ENCODE measurements around the gene TREX2.

The TREX2 gene

GRCh38 chrX:153477364-153477857 is 31.6 kb upstream of the TREX2 start:
- in situ Hi-C loops (cut with HindIII; ENCODE audit: low pct_ligation_motif_present, low pct_unique_long_range_greater_than_20kb, low sequenced_read_pairs), result no loop called here
- no peak for DNase-seq

- in situ Hi-C loops (cut with HindIII; ENCODE audit: low pct_ligation_motif_present, low pct_unique_long_range_greater_than_20kb, low sequenced_read_pairs), result no loop called here
- DNase-seq, result no peak
Observed at GRCh38 chrX:153476666-153477363, 31.0 kb upstream of the TREX2 start.

- no peak for DNase-seq
- in situ Hi-C loops (cut with HindIII; ENCODE audit: low pct_ligation_motif_present, low pct_unique_long_range_greater_than_20kb, low sequenced_read_pairs), result no loop called here
Observed at GRCh38 chrX:153475751-153476281, 30.0 kb upstream of the TREX2 start.

GRCh38 chrX:153475271-153475670 is 29.4 kb upstream of the TREX2 start:
- in situ Hi-C loops (cut with HindIII; ENCODE audit: low pct_ligation_motif_present, low pct_unique_long_range_greater_than_20kb, low sequenced_read_pairs), result no loop called here

GRCh38 chrX:153474718-153475117 is 28.9 kb upstream of the TREX2 start:
- in situ Hi-C loops (cut with HindIII; ENCODE audit: low pct_ligation_motif_present, low pct_unique_long_range_greater_than_20kb, low sequenced_read_pairs), result no loop called here
- peak; percentile 12 for DNase-seq

More at GRCh38 chrX:153475271-153475670, 29.4 kb upstream of the TREX2 start:
- no peak for DNase-seq

GRCh38 chrX:153474266-153474665 is 28.4 kb upstream of the TREX2 start:
- in situ Hi-C loops (cut with HindIII; ENCODE audit: low pct_ligation_motif_present, low pct_unique_long_range_greater_than_20kb, low sequenced_read_pairs), result no loop called here
- DNase-seq, result no peak

- in situ Hi-C loops (cut with HindIII; ENCODE audit: low pct_ligation_motif_present, low pct_unique_long_range_greater_than_20kb, low sequenced_read_pairs), result no loop called here
Observed at GRCh38 chrX:153473126-153473525, 27.3 kb upstream of the TREX2 start.

GRCh38 chrX:153471663-153472280 is 25.9 kb upstream of the TREX2 start:
- DNase-seq, result no peak
- in situ Hi-C loops (cut with HindIII; ENCODE audit: low pct_ligation_motif_present, low pct_unique_long_range_greater_than_20kb, low sequenced_read_pairs), result no loop called here

More at GRCh38 chrX:153473126-153473525, 27.3 kb upstream of the TREX2 start:
- no peak for DNase-seq

- in situ Hi-C loops (cut with HindIII; ENCODE audit: low pct_ligation_motif_present, low pct_unique_long_range_greater_than_20kb, low sequenced_read_pairs), result no loop called here
- DNase-seq, result peak; percentile 71
Observed at GRCh38 chrX:153470411-153471363, 24.8 kb upstream of the TREX2 start, which contains the start of gene HAUS7. TSS of gene HAUS7 (minus strand) at chrX:153470576. CDS start at chrX:153470557, 19 bp downstream.

- in situ Hi-C loops (cut with HindIII; ENCODE audit: low pct_ligation_motif_present, low pct_unique_long_range_greater_than_20kb, low sequenced_read_pairs), result no loop called here
- DNase-seq, result peak; percentile 24
Observed at GRCh38 chrX:153469811-153470410, 24.1 kb upstream of the TREX2 start.

- in situ Hi-C loops (cut with HindIII; ENCODE audit: low pct_ligation_motif_present, low pct_unique_long_range_greater_than_20kb, low sequenced_read_pairs), result no loop called here
- no peak for DNase-seq
Observed at GRCh38 chrX:153468008-153468580, 22.2 kb upstream of the TREX2 start.

- no peak for DNase-seq
Observed at GRCh38 chrX:153465691-153466380, 20.0 kb upstream of the TREX2 start.

GRCh38 chrX:153464116-153464515 is 18.3 kb upstream of the TREX2 start:
- DNase-seq, result no peak
- in situ Hi-C loops (cut with HindIII; ENCODE audit: low pct_ligation_motif_present, low pct_unique_long_range_greater_than_20kb, low sequenced_read_pairs), result no loop called here

More at GRCh38 chrX:153465691-153466380, 20.0 kb upstream of the TREX2 start:
- in situ Hi-C loops (cut with HindIII; ENCODE audit: low pct_ligation_motif_present, low pct_unique_long_range_greater_than_20kb, low sequenced_read_pairs), result no loop called here

GRCh38 chrX:153463556-153463955 is 17.7 kb upstream of the TREX2 start:
- in situ Hi-C loops (cut with HindIII; ENCODE audit: low pct_ligation_motif_present, low pct_unique_long_range_greater_than_20kb, low sequenced_read_pairs), result no loop called here
- no peak for DNase-seq

- no peak for DNase-seq
- in situ Hi-C loops (cut with HindIII; ENCODE audit: low pct_ligation_motif_present, low pct_unique_long_range_greater_than_20kb, low sequenced_read_pairs), result no loop called here
Observed at GRCh38 chrX:153463031-153463430, 17.2 kb upstream of the TREX2 start.

- in situ Hi-C loops (cut with HindIII; ENCODE audit: low pct_ligation_motif_present, low pct_unique_long_range_greater_than_20kb, low sequenced_read_pairs), result no loop called here
- DNase-seq, result no peak
Observed at GRCh38 chrX:153462291-153462690, 16.4 kb upstream of the TREX2 start.

- peak; percentile 14 for DNase-seq
- in situ Hi-C loops (cut with HindIII; ENCODE audit: low pct_ligation_motif_present, low pct_unique_long_range_greater_than_20kb, low sequenced_read_pairs), result no loop called here
Observed at GRCh38 chrX:153460826-153461225, 15.0 kb upstream of the TREX2 start.

Measured in ACHN (cell line).